GM13977 (cell line): Measurements from ENCODE around the gene MYLIP.

Source experiments
- DNase-seq: peaks from one replicate; pipeline ENCODE4 v3.0.0; 2012; ENCODE audit warnings: low spot score
- in situ Hi-C: fragments of 300-500 bp; cut with MboI; formaldehyde crosslinking; loops from one replicate; pipeline ENCODE4 v1.12.0; 2022; ENCODE audit warnings: low sequenced_read_pairs, low pct_unique_long_range_greater_than_20kb, mixed read lengths, inconsistent platforms; ENCODE audit not compliant: unreplicated experiment
- TF ChIP-seq, protein P1 (sequence below): IDR thresholded peaks from 2 replicates; pipeline ENCODE4 v1.5.1; 2012; ENCODE audit warnings: mild to moderate bottlenecking, control low read depth; ENCODE audit not compliant: insufficient read depth; ENCODE audit errors: extremely low read depth, missing control alignments

Gene MYLIP

DNA sequence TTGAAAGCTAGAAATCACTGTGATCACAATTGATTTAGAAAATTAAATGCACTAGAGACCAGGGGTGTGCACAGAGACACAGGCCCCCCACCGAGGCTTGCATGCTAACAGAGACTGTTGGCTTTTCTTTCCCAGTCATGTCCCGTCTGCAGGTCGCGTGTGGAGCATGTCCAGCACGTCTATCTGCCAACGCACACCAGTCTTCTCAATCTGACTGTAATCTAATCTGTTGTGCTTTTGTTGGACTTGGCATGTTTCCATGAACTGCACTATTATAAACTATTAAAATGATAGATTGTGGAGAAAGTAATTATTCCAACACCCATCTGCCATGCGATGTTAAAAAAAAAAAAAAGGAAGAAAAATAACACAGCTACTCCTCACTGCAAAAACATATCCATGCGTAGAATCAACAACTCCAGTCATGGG, 17.7 kb downstream of the MYLIP start:
- in situ Hi-C loops: no loop called here
- TF ChIP-seq, protein P1, sequence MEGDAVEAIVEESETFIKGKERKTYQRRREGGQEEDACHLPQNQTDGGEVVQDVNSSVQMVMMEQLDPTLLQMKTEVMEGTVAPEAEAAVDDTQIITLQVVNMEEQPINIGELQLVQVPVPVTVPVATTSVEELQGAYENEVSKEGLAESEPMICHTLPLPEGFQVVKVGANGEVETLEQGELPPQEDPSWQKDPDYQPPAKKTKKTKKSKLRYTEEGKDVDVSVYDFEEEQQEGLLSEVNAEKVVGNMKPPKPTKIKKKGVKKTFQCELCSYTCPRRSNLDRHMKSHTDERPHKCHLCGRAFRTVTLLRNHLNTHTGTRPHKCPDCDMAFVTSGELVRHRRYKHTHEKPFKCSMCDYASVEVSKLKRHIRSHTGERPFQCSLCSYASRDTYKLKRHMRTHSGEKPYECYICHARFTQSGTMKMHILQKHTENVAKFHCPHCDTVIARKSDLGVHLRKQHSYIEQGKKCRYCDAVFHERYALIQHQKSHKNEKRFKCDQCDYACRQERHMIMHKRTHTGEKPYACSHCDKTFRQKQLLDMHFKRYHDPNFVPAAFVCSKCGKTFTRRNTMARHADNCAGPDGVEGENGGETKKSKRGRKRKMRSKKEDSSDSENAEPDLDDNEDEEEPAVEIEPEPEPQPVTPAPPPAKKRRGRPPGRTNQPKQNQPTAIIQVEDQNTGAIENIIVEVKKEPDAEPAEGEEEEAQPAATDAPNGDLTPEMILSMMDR: no peak
- no peak for DNase-seq

DNA sequence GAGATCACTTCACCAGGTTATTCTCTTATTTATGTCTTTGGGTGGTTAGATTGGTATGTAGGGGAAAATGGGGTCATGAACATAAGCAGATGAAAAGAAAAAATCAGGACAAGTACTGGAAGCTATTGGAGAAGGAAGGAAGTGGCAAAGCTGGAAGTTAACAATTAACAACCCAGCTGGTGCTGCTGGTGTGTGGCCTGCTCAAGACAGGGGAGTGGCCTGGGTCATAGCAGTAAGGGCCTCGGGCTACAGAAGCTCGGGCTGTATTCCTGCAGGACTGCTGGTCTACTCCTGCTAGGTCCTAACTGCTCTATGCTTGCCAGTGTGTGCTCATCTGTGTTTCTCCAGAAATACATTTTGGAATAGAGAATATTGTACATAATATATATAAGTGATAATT, 19.6 kb downstream of the MYLIP start:
- TF ChIP-seq, protein P1: no peak
- DNase-seq: no peak
- in situ Hi-C loops: no loop called here

DNA sequence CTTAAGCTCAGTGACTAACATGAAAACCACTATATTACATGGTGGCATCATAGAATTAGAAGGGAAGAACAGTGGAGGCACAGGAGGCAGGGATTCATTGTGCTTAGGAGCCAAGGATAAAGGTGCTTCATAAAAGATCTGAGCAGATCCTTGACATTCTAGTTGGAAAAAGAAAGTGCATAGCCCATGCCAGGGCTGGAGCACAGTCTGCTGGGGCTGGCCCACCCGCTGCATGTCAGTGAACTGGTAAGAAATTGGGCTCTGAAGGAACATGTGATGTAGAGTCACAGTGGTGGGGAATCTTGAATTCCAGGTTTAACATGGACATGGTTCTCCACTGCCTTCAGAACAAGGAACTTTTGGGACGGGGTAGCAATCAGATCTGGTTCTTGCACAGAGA, 20.4 kb downstream of the MYLIP start:
- TF ChIP-seq, protein P1: no peak
- in situ Hi-C loops: no loop called here
- no peak for DNase-seq

DNA sequence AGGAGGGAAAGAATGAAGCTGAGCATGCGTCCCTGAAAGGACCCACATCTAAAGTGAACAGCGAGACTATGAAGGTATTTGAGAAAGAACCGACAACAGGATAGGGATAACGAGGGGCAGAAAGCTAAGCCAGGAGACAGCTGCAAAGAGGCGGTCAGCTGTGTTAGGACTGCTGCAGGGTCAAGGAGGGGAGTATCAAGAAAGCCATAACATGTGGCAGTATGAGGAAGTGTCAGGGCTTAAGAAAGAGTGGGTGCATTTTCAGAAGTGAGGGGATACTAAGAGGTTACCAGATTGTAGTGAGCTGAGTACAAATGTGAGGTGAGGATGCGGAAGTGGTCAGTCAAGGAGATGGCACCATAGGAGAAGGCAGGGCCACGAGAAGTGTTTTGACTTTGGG, 21.2 kb downstream of the MYLIP start:
- TF ChIP-seq, protein P1: no peak
- in situ Hi-C loops: no loop called here
- DNase-seq: no peak

DNA sequence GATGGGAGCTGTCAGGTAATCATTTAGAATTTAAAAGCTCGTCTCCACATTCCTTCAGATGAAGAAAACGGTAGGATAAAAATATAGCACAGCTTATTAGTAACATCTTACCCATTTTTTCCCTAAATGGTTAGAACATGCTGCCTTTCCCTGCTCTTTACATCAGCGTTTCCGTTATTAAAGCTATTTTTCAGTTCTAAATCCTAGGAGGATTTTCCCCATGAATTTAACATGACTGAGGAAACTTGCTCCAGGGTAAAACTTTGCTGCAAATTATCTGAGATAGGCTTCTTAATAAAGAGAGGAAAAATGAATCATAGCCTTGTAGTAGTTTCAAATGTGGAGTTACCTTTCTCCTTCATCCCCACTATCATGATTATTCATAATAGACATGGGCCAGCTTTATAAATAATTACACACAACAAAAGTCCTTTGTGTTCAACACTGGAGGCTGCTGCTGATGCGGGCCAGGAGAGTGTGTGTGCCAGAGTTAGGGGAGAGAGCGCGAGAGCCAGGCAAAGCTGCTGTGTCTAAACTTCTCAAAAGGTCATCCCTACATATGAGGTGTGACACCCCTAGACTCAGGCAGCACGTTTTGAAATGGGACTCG, 24.4 kb downstream of the MYLIP start:
- in situ Hi-C loops: no loop called here
- no peak for DNase-seq
- TF ChIP-seq, protein P1: no peak

DNA sequence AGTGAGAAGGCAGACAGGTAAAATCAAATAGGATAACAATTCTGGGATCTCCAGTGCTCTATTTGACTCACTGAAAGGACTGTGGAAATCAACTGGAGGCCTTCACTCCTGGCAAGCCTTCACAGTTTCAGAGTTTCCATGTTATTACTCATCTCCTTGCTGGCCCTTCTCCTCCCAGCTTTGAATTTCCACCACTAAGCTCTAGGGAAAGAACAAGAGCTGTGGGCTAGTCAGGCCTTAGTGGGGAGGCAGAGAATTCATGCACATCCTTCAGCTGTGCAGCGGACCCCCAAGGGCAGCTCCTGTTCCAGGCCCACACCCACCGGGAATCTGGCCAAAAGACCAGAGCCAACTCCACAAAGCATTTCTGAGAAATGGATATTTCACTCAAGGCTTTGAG, 26.0 kb downstream of the MYLIP start:
- in situ Hi-C loops: no loop called here

More for the DNA sequence above, 26.0 kb downstream of the MYLIP start:
- TF ChIP-seq, protein P1: no peak
- no peak for DNase-seq
